Thyroid gland (tissue), 4 donors: ENCODE data around the gene TCP11. TPM values are rescaled to one million over a fixed set of nuclear protein-coding genes. Genes with fewer than 3 reads are reported as not detected.

ENCODE experiments used
- DNase-seq, 2 donors: peaks; one replicate each; pipeline ENCODE4 v3.0.0-alpha.2; 2019
- H3K27ac ChIP-seq, 3 donors: fragments of 200-600 bp; sonication (generic); 1 replicate in 2 of 3; 2 replicates in 1 of 3; pipeline ENCODE4 v1.5.1; 2016 to 2019; ENCODE audit warnings: mild to moderate bottlenecking in 1 of 3, moderate library complexity in 1 of 3
- H3K27me3 ChIP-seq: fragments of 200-600 bp; sonication (generic); one replicate; pipeline ENCODE4 v1.5.1; 2019
- H3K36me3 ChIP-seq, 2 donors: fragments of 200-600 bp; sonication (generic); one replicate each; pipeline ENCODE4 v1.5.1; 2016 to 2019
- H3K4me1 ChIP-seq, 2 donors: fragments of 200-600 bp; sonication (generic); one replicate each; pipeline ENCODE4 v1.5.1; 2017 to 2019
- H3K4me3 ChIP-seq, 3 donors: fragments of 200-600 bp; sonication (generic); replicated peaks in 1 of 3; 1 replicate in 2 of 3; 2 replicates in 1 of 3; pipeline ENCODE4 v1.5.1; 2016; ENCODE audit warnings: mild to moderate bottlenecking in 1 of 3
- H3K9me3 ChIP-seq: fragments of 200-600 bp; sonication (generic); one replicate; pipeline ENCODE4 v1.5.1; 2017
- CTCF ChIP-seq, 6 experiments: fragments of 200-600 bp in 3 of 6; fragments of 450-650 bp in 3 of 6; sonication (generic) in 3 of 6; IDR thresholded peaks; one replicate each; pipeline ENCODE4 v1.5.1; 2016 to 2019; ENCODE audit warnings: antibody characterized with exemption in 6 of 6, mild to moderate bottlenecking in 2 of 6, inconsistent platforms in 1 of 6, moderate library complexity in 1 of 6
- POLR2A ChIP-seq, 2 donors: fragments of 450-650 bp; IDR thresholded peaks; one replicate each; pipeline ENCODE4 v1.6.1; 2017; ENCODE audit warnings: antibody characterized with exemption in 2 of 2, mild to moderate bottlenecking in 2 of 2, moderate library complexity in 1 of 2
- WGBS, 2 donors: methylation state at CpG; one replicate each; pipeline ENCODE4 v1.1.5; 2017; 5-methylcytosine and 5-hydroxymethylcytosine counted together
- intact Hi-C: fragments of 100-400 bp; cut with DNase I; formaldehyde crosslinking; loops from one replicate; pipeline ENCODE4 v1.15.1; 2023
- total RNA-seq, 4 donors: library from RNA; depleted of rRNA; stranded (reverse); fragments of >200 nt; gene quantifications; one replicate each; pipeline ENCODE4 v1.2.3, GENCODE V29; 2016

The TCP11 gene
- total RNA-seq, 4 donors from 2014 or later, result 1.0 to 2.8 TPM; not detected in 2

- H3K36me3 ChIP-seq, result no peaks in the 10 kb centered on the region
- no peak overlapping the region for H3K4me3 ChIP-seq
- peaks cover 18 to 30% of the 10 kb centered on the region in 2 donors for H3K4me1 ChIP-seq
- intact Hi-C loops, result no loop called here
- no peaks in the 10 kb centered on the region for H3K27me3 ChIP-seq
- H3K27ac ChIP-seq, result no peak overlapping the region
- H3K9me3 ChIP-seq, result no peaks in the 10 kb centered on the region
- TF ChIP-seq CTCF (IDR thresholded peaks at IDR 0.05) (no peak), POLR2A (IDR thresholded peaks at IDR 0.05) (no peak)
- no peak for DNase-seq
These were observed 17.4 kb upstream of the TCP11 start for GRCh38 chr6:35158520-35158919.

DNA sequence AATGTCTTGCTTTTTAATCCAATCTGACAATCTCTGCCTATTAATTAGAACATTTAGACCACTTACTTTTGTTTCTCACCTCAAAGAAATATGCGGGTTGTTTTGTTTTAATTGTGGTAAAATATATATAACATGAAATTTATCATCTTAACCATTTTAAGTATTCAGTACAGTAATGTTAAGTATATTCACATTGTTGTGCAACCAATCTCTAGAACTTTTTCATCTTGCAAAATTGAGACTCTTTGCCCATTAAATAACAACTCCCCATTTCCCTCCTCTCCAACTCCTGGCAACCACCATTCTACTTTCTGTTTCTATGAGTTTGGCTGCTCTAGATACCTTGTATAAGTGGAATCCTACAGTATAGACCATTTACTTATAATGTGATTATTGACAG lies 13.8 kb upstream of the TCP11 start:
- no peak overlapping the region for H3K4me3 ChIP-seq
- no peak for DNase-seq
- intact Hi-C loops, result no loop called here
- H3K27me3 ChIP-seq, result no peaks in the 10 kb centered on the region
- no peak overlapping the region for H3K27ac ChIP-seq
- peaks cover 3 to 6% of the 10 kb centered on the region in 2 donors for H3K4me1 ChIP-seq
- no peaks in the 10 kb centered on the region for H3K36me3 ChIP-seq
- no peaks in the 10 kb centered on the region for H3K9me3 ChIP-seq
- WGBS, 2 donors, result 91 to 96% methylated on average over 1 of the region's 1 CpG
- TF ChIP-seq POLR2A (IDR thresholded peaks at IDR 0.05), result no peak
- TF ChIP-seq CTCF (IDR thresholded peaks at IDR 0.05), result no peak

DNA sequence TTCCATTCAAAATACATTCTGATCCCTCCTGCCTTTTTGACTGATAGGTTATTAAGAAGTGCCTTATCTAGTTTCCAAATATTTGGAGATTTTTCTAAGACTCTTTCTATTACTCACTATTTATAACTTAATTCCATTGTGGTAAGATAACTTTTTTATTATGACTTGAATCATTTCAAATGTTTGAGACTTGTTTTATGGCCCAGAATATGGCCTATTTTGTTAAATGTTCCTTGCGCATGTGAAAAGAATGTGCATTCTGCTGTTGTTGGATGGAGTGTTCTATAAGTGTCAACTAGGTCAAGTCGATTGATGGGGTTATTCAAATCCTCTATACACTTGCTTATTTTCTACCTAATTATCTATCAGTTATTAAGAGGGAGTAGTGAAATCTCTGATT lies 13.1 kb upstream of the TCP11 start:
- H3K36me3 ChIP-seq, result no peaks in the 10 kb centered on the region
- no peaks in the 10 kb centered on the region for H3K27me3 ChIP-seq
- intact Hi-C loops, result no loop called here
- H3K4me1 ChIP-seq, result peaks cover 6 to 11% of the 10 kb centered on the region in 2 donors
- no peak overlapping the region for H3K27ac ChIP-seq
- DNase-seq, result no peak
- no peaks in the 10 kb centered on the region for H3K9me3 ChIP-seq
- 89 to 96% methylated on average over 2 of the region's 2 CpGs for WGBS, 2 donors
- no peak overlapping the region for H3K4me3 ChIP-seq
- TF ChIP-seq POLR2A (IDR thresholded peaks at IDR 0.05), result no peak
- no peak for TF ChIP-seq CTCF (IDR thresholded peaks at IDR 0.05)

- TF ChIP-seq CTCF (IDR thresholded peaks at IDR 0.05) (no peak), POLR2A (IDR thresholded peaks at IDR 0.05) (no peak)
- no peaks in the 10 kb centered on the region for H3K27me3 ChIP-seq
- no peaks in the 10 kb centered on the region for H3K9me3 ChIP-seq
- intact Hi-C loops, result no loop called here
- WGBS, 2 donors, result 69 to 73% methylated on average over 4 of the region's 4 CpGs
- H3K4me1 ChIP-seq, result peaks cover 14 to 26% of the 10 kb centered on the region in 2 donors
- no peak overlapping the region for H3K27ac ChIP-seq
- DNase-seq, result no peak
- H3K4me3 ChIP-seq, result no peak overlapping the region
- no peaks in the 10 kb centered on the region for H3K36me3 ChIP-seq
These were observed 11.0 kb upstream of the TCP11 start for GRCh38 chr6:35152067-35152707.

DNA sequence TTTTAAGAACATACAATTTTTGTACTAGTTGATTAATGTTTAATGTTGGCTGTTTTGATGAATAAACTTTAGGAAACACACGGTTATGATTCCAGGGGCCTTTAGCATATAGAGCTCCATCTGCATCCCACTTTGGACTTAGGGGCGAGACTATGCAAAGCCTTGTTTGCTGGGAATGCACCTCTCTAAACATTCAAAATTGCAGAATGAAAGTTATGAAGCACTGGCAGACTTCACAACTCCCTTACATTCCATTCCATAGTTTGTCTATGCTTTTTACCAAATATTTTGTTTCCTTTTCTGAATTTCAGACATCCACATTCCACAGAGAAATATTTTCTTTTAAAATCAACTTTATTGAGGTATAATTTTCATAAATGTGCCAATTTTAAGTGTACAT lies 10.3 kb upstream of the TCP11 start:
- TF ChIP-seq POLR2A (IDR thresholded peaks at IDR 0.05) (no peak), CTCF (IDR thresholded peaks at IDR 0.05) (no peak)
- H3K9me3 ChIP-seq, result no peaks in the 10 kb centered on the region
- H3K4me3 ChIP-seq, result no peak overlapping the region
- DNase-seq, result no peak
- H3K4me1 ChIP-seq, result peaks cover 14 to 26% of the 10 kb centered on the region in 2 donors
- no peaks in the 10 kb centered on the region for H3K27me3 ChIP-seq
- WGBS, 2 donors, result 92 to 94% methylated on average over 2 of the region's 2 CpGs
- no peak overlapping the region for H3K27ac ChIP-seq
- intact Hi-C loops, result no loop called here
- H3K36me3 ChIP-seq, result no peaks in the 10 kb centered on the region
